ENCODE results near the gene ZSCAN32.

GRCh38 chr16:3362931-3363330 is 37.9 kb downstream of the ZSCAN32 start:
- TF ChIP-seq RCOR1 (IDR thresholded peaks at IDR 0.05; ENCODE audit: low read length) (no peak), RAD21 (IDR thresholded peaks at IDR 0.05; ENCODE audit: low read length) (no peak), CTCF (IDR thresholded peaks at IDR 0.05) (no peak), EP300 (IDR thresholded peaks at IDR 0.05; ENCODE audit: borderline replicate concordance in 1 of 2, low read depth in 1 of 2, low read length in 1 of 2) (no peak), TEAD4 (IDR thresholded peaks at IDR 0.05; ENCODE audit: borderline replicate concordance, insufficient read depth) (no peak), GATA2 (CRISPR knock-in tag; IDR thresholded peaks at IDR 0.05) (no peak), GABPA (IDR thresholded peaks at IDR 0.05; ENCODE audit: low read depth) (no peak), MXI1 (IDR thresholded peaks at IDR 0.05; ENCODE audit: low read depth, low read length) (no peak), REST (IDR thresholded peaks at IDR 0.05; ENCODE audit: low read depth, low read length) (no peak), EZH2phosphoT487 (IDR thresholded peaks at IDR 0.05; ENCODE audit: borderline replicate concordance, low read depth) (no peak)

All from SK-N-SH (cell line).